Measurements from ENCODE around the gene ZCCHC2.

The ZCCHC2 gene

DNA sequence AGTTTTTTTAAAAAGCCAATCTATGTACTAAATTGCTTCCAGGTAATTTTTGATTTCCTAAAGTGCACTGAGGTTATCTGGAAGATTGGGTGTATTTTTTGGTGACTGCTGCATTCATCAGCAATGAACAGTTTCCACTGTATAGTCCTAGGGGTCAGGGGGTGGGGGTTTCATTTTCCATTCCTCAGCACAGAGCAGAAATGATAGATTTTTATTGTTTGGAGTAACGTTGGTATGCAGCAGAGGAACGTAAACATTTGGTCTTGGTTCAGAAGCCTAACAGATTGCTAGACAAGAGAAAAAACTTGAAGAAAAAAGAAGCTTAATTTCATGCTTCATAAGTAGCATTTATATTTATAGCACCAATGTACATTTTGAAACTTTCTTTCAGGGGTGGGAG is 54.9 kb downstream of the ZCCHC2 start:
- no peak for DNase-seq (ENCODE audit: low read depth in 2 of 2)

- DNase-seq (ENCODE audit: low read depth in 2 of 2) = no peak
These were observed 56.2 kb downstream of the ZCCHC2 start for GRCh38 chr18:62578980-62579511.

DNA sequence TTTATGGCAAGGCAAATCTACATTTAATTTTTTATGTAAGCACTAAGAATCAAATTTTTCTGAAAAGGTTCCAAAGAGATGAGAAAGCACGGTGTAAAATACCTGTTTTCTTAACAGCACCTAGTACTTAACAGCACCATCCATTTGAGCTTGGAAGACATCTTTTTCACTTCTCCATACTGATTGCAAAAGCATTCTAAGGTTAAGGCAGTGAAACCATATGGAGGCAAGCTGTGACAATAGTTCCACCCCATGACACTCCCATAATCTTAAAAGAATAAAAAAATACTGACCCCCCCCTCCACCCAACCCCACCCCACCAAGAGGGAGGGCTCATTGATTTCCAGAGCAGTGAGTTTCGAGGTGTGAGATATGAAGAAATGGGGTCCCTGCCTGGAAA is 60.6 kb downstream of the ZCCHC2 start:
- DNase-seq (ENCODE audit: low read depth in 2 of 2) = no peak

DNA sequence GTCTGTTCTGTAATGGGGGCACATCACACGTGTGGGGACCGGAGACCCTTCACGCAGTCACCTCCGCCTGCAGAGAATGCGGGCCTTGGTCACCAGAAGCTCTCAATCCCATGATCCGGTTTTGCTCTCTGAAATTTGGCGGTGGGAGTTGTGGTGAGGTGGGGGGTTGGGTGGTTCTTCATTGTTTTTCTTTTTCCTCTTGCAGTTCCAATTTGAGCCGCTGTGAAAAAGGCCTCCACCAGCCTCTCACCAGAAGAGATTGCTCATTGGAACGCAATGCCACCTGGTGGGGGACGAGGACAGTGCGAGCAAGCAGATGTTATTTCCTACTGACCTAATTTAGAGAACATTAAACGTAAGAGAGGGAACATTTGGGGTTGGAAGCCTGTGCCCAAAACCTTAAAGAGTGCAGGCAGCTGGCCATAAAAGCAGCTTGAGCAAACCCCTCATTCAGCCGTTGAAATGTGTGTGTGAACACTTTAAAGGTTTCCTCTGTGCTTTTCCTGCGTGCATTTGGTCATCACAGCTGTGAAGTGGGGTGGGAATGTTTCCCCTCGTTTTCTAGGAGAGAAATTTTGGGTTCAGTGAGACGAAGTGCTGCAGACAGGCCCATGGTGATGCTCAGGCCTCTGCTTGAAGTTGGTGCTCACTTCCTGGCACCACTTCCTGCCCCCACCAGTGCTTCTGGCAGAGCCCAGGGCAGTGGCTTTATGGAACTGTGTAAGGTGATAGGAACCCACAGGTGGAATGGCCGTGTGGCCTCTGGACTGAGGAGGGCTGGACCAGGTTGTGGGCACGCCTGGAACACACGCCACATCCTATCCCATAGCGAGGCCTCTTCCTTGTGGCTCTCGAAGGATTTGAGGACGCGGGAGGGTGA is 61.7 kb downstream of the ZCCHC2 start:
- DNase-seq (ENCODE audit: low read depth in 2 of 2) = peak; percentile 54 to 61

GRCh38 chr18:62585274-62586150 is 62.7 kb downstream of the ZCCHC2 start:
- no peak for DNase-seq (ENCODE audit: low read depth in 2 of 2)

DNA sequence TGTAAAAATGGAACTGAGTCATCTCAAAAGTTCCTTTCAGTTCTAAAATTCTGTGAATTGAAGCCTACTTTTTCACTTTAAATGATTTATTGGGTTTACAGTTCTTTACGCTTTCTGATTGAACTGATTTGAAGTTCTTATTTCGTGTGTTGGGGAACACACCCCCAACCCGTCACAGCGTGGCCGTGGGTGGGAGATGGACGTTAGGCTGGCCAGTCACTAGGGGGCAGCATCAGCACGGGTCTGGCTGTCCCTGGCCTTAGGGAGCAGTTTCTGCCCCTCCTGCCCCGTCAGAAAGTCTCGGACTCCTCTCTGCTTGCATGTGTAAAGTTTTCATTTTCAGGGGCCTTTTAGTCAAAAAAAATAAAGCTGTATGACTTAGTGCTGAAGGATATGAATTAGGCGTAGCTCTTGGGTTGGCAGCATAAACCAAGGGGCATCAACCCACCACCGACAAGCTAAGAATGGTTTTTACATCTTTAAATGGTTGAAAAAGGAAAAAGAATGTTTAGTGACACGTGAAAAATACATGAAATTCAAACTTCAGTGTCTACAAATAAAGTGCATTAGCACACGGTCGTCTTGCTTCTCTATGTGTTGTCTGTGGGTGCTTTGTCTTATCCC is 63.4 kb downstream of the ZCCHC2 start:
- peak in 1 of 2 donors; percentile 22 for DNase-seq (ENCODE audit: low read depth in 2 of 2)

- no peak for DNase-seq (ENCODE audit: low read depth in 2 of 2)
These were observed 64.1 kb downstream of the ZCCHC2 start for GRCh38 chr18:62586781-62587487.

- no peak for DNase-seq (ENCODE audit: low read depth in 2 of 2)
These were observed 64.9 kb downstream of the ZCCHC2 start for GRCh38 chr18:62587689-62588088.

DNA sequence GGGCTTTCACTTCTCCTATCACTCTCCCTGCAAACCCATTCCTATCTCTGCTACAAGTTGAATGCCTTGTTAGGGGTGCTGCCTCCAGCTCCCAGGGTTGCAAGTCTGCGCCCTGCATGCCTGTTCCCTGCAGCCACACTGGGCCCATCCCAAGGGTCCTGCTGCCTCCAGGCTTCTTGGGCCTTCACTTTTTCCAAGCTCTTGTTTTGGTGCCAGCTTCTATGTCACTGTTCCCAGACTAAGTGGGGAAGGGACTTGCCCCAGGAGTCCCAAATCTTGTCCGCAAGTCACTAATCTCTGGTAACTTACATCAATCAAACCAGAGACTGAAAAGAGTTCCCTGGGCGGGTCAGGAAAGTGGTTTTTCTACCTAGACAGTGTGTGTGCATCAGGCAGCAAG is 65.4 kb downstream of the ZCCHC2 start:
- DNase-seq (ENCODE audit: low read depth in 2 of 2) = no peak

DNA sequence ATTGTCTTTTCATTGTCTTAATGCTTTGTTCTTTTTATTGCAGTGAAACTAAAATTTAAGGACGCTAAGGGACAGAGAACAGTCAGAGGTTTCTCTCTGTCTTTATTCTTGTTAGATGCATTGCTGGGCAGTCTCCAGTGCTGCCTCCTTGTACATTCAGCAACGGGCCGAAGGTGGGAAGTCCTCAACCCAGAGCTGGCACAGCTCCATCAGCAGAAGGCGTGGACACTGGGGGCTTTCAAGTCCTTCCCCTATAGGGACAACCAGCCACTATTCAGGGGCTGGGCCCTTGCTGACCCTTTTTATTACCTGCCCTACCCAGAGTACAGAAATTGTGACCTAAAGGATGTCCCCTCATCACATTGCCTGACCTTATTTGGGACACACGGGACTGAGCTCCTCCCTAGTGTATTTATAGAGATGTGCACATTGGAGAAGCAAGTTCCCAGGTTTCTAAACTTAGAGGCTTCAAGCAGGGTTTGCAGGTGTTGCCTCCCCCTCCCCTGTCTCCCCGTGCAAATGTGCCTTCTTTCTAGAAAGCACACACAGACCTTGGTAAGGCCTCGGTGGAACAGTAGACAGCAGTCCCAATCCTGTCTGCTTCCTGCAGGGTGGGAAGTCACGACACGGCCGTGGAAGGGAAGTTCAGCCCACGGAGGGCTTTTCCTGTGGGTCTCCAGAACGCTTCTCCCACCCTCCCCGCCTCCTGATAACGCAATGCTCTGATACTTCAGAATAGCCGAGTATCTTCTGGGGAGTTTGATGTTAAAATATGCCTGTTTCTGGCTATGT is 68.2 kb downstream of the ZCCHC2 start:
- no peak for DNase-seq (ENCODE audit: low read depth in 2 of 2)

DNA sequence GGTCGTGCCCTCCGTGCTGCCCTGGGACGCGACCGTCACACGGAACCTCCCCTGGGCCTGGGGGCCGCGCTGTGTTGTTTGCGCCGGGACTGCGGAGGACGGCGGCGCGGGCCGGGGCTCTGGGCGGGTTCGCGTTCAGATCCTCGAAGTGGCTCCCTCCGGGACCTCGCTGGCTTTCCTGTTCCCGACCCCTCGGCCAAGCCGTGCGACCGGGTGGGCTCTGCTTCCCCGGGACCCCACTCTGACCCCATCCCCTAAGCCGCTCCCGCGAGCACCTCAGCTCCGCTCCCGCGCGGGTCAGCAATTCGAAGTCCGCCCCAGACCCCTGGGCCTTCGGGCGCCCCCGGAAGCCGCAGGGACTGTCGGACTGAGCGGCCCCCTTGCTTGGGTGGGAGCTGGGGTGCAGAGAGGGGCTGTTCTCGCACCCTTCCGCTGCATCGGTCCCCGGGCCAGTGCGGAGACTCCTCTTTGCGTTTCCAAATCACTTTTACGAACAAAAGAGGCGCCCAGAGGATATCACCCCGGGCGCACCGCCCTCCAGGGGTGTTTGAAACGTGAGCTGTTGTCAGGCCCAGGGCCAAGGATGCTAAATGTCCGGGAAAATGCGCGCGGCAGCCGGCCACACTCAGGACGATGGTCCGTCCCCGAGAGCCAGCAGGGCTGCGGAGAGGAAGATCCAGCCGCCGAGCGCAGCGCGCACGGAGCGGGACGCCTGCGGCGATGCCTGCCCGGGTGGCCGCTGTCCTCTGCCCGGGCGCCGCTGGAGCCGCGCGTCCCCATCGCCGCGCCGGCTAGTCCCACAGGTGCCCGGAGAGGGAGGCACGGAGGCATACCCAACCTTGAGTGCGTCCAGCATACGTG is 73.5 kb downstream of the ZCCHC2 start:
- DNase-seq (ENCODE audit: low read depth in 2 of 2) = no peak

GRCh38 chr18:62601871-62602270 is 79.0 kb downstream of the ZCCHC2 start:
- no peak for DNase-seq (ENCODE audit: low read depth in 2 of 2)

GRCh38 chr18:62602706-62603105 is 79.9 kb downstream of the ZCCHC2 start:
- DNase-seq (ENCODE audit: low read depth in 2 of 2) = no peak

- DNase-seq (ENCODE audit: low read depth in 2 of 2) = no peak
These were observed 80.4 kb downstream of the ZCCHC2 start for GRCh38 chr18:62603211-62603610.

DNA sequence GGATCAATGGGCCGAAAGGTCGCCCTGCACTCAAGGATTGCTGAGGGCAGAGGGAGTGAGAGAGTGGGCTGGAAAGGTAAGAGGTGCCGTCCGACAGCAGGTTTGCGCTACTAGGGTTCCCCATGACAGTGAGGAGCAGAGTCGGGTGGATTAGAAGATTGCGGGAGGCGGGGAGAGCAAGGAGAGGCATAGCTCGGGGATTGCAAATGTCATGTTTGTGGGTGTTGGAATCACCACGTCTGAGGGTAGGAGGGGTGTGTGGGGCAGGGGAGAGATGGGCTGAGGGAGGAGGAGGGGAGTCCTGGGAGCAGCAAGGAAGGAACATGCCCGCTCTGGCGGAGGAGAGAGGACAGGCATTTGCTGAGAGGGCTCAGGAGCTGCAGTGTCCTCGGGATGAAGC is 81.2 kb downstream of the ZCCHC2 start:
- no peak for DNase-seq (ENCODE audit: low read depth in 2 of 2)

DNA sequence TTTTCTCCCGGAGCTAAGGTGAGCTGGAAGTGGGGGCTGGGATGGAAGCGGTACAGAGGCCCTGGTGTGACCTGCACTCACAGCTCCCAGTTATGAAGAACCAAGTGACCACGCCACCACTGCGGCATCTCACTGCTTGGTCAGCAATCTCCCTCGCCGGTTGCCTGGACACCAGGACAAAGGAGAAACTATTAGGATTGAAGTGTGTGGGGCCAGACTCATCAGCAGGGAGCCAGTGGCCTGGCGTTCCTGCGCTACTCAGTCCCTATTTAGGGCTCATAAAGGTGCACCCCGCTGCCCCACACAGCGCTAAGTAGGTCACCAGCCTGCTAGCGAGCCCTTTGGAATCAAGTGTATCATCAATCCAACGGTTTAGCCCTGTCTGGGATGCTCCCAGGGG is 82.9 kb downstream of the ZCCHC2 start:
- no peak for DNase-seq (ENCODE audit: low read depth in 2 of 2)

GRCh38 chr18:62606106-62606505 is 83.3 kb downstream of the ZCCHC2 start:
- no peak for DNase-seq (ENCODE audit: low read depth in 2 of 2)

DNA sequence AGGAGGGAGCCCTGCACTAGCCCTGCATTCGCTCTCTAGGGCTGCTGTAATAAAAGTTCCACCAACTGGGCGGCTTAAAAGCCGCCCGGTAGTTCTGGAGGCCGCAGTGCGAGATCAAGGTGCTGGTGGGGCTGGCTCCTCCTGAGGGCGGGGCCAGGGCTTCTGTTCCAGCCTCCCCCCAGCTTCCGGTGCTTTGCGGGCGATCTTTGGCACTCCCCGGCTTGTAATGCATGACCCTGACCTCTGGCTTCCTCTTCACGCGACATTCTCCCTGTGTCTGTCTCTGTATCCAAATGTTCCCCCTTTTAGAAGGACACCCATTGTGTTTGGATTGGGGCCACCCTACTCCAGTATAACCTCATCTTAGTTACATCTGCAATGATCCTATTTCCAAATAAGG is 84.5 kb downstream of the ZCCHC2 start:
- no peak for DNase-seq (ENCODE audit: low read depth in 2 of 2)

DNA sequence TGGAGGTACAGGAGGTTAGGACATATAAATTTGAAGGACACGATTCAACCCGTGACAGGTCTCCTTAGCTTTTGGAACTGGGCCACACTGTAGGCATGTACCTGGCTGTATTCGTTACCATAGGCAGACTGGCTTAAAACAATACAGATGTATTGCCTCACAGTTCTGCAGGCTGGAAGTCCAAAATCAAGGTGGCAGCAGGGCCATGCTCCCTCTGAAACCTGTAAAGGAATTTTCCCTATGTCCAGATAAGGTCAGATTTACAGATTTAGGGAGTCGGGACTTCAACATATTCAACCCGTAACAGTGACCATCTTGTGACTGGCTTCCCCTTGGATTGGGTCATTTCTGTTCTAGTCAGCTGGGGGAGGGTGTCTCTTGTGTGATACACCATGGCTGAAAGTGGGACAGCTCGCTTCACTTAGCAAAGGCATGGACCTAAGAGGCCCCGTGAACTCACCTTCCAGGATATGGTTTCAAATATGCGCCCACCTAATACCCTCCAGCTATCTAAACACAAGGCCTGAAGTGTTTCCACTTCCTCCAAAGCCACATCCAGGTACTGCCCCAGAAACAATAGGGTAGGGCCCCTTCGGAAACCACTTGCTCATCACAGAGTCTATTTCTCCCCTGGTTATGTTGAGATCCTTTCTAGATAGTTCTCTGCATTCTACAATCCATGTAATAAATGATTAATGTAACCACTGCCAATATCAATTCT is 85.0 kb downstream of the ZCCHC2 start:
- no peak for DNase-seq (ENCODE audit: low read depth in 2 of 2)
